ENCODE results near the gene SCGB1D1.

- TF ChIP-seq ELF4 (IDR thresholded peaks at IDR 0.05), result no peak
- TF ChIP-seq TARDBP (IDR thresholded peaks at IDR 0.05), result no peak
- no peak for TF ChIP-seq BHLHE40 (IDR thresholded peaks at IDR 0.05; ENCODE audit: borderline replicate concordance)
- no peak for TF ChIP-seq FOXM1 (IDR thresholded peaks at IDR 0.05; ENCODE audit: borderline replicate concordance)
- no peak for TF ChIP-seq SP1 (IDR thresholded peaks at IDR 0.05)
- TF ChIP-seq HDGF (IDR thresholded peaks at IDR 0.05; ENCODE audit: borderline replicate concordance), result no peak
- TF ChIP-seq ZNF384 (IDR thresholded peaks at IDR 0.05), result no peak
- TF ChIP-seq FOXA1 (IDR thresholded peaks at IDR 0.05), result no peak
- no peak for TF ChIP-seq L3MBTL2 (conservative IDR thresholded peaks at IDR 0.05)
- no peak for TF ChIP-seq ARNT (IDR thresholded peaks at IDR 0.05)
These were observed 18.7 kb downstream of the SCGB1D1 start for GRCh38 chr11:62208785-62209144.

All from HEK293T (cell line).